GM21529 (cell line): ENCODE results near the gene ATM.

Source experiments
- ATAC-seq: cut with Tn5 transposase; IDR thresholded peaks from one replicate; pipeline ENCODE4 v1.9.1; 2021; ENCODE audit not compliant: unreplicated experiment

The ATM gene

GRCh38 chr11:108222574-108223347 is at the start of gene ATM, which contains the start of gene NPAT:
Gene ATM (plus strand): TSS chr11:108223067. CDS start chr11:108227625, 4,558 bp downstream.
Gene NPAT (minus strand): TSS chr11:108222638. CDS start chr11:108222536, 102 bp downstream.
- ATAC-seq = peak; percentile 76

- ATAC-seq = no peak
These were observed 45.3 kb upstream of the ATM start for GRCh38 chr11:108177570-108177969.

- no peak for ATAC-seq
These were observed 29.1 kb upstream of the ATM start for GRCh38 chr11:108193725-108194124.

- peak; percentile 31 for ATAC-seq
These were observed 26.0 kb upstream of the ATM start for GRCh38 chr11:108196901-108197300.

- ATAC-seq = peak; percentile 42
These were observed 25.5 kb upstream of the ATM start for GRCh38 chr11:108197351-108197750.

- ATAC-seq = no peak
These were observed 24.0 kb upstream of the ATM start for GRCh38 chr11:108198833-108199232.

GRCh38 chr11:108199446-108200321 is 23.2 kb upstream of the ATM start:
- peak; percentile 80 for ATAC-seq

- no peak for ATAC-seq
These were observed 19.8 kb upstream of the ATM start for GRCh38 chr11:108203075-108203474.

- no peak for ATAC-seq
These were observed 18.5 kb upstream of the ATM start for GRCh38 chr11:108204376-108204775.

GRCh38 chr11:108204929-108205499 is 17.9 kb upstream of the ATM start:
- no peak for ATAC-seq

- no peak for ATAC-seq
These were observed 16.7 kb upstream of the ATM start for GRCh38 chr11:108206171-108206570.

- ATAC-seq = no peak
These were observed 15.7 kb upstream of the ATM start for GRCh38 chr11:108206969-108207682.

GRCh38 chr11:108207683-108208060 is 15.2 kb upstream of the ATM start:
- ATAC-seq = no peak

GRCh38 chr11:108210441-108210840 is 12.4 kb upstream of the ATM start:
- no peak for ATAC-seq

- no peak for ATAC-seq
These were observed 9.1 kb upstream of the ATM start for GRCh38 chr11:108213784-108214183.

- no peak for ATAC-seq
These were observed 5.9 kb upstream of the ATM start for GRCh38 chr11:108216988-108217387.

GRCh38 chr11:108218455-108218854 is 4.4 kb upstream of the ATM start:
- ATAC-seq = no peak

- no peak for ATAC-seq
These were observed 3.7 kb upstream of the ATM start for GRCh38 chr11:108218912-108219783.

- ATAC-seq = no peak
These were observed 2.0 kb upstream of the ATM start for GRCh38 chr11:108220721-108221336.

- no peak for ATAC-seq
These were observed 1.5 kb upstream of the ATM start for GRCh38 chr11:108221371-108221770.
